Right atrium auricular region (tissue), 2 donors: ENCODE results near the gene ABL1. TPM values are rescaled to one million over a fixed set of nuclear protein-coding genes. Genes with fewer than 3 reads are reported as not detected.

ENCODE experiments used
- DNase-seq: peaks from one replicate; pipeline ENCODE4 v3.0.0-alpha.2; 2019; ENCODE audit warnings: low spot score
- H3K27ac ChIP-seq, 2 donors: fragments of 200-600 bp; sonication (generic); 1 replicate in 1 of 2; 2 replicates in 1 of 2; pipeline ENCODE4 v1.5.1; 2016 to 2019
- H3K27me3 ChIP-seq, 2 donors: fragments of 200-600 bp; sonication (generic); one replicate each; pipeline versions ENCODE4 v1.5.1 to v1.6.0; 2017 to 2019
- H3K36me3 ChIP-seq: fragments of 200-600 bp; sonication (generic); one replicate; pipeline ENCODE4 v1.5.1; 2016
- H3K4me1 ChIP-seq, 2 donors: fragments of 200-600 bp; sonication (generic); one replicate each; pipeline versions ENCODE4 v1.5.1 to v1.6.0; 2017 to 2019
- H3K4me3 ChIP-seq, 2 donors: fragments of 200-600 bp; sonication (generic); 1 replicate in 1 of 2; 2 replicates in 1 of 2; pipeline ENCODE4 v1.5.1; 2017 to 2019; ENCODE audit warnings: mild to moderate bottlenecking in 1 of 2, moderate library complexity in 1 of 2
- H3K9me3 ChIP-seq, 2 donors: fragments of 200-600 bp; sonication (generic); one replicate each; pipeline ENCODE4 v1.5.1; 2019
- CTCF ChIP-seq, 2 donors: fragments of 200-600 bp; sonication (generic); IDR thresholded peaks; one replicate each; pipeline ENCODE4 v1.5.1; 2019; ENCODE audit warnings: antibody characterized with exemption in 2 of 2
- total RNA-seq, 2 donors: library from RNA; depleted of rRNA; stranded (reverse); fragments of >200 nt; gene quantifications; one replicate each; pipeline ENCODE4 v1.1.0, GENCODE V29; 2016

The ABL1 gene
- total RNA-seq, 2 donors from 2014 or later, result 26.3 to 38.9 TPM

- Histone ChIP-seq H3K4me1 (peaks cover 0 to 59% of the 10 kb centered on the region in 2 donors), H3K27me3 (no peaks in the 10 kb centered on the region), H3K27ac (peak overlapping the region; percentile 73 to 90), H3K4me3 (no peak overlapping the region), H3K36me3 (peaks cover 48% of the 10 kb centered on the region), H3K9me3 (no peaks in the 10 kb centered on the region)
- TF ChIP-seq CTCF (IDR thresholded peaks at IDR 0.05), result no peak
- DNase-seq, result no peak
Measured at GRCh38 chr9:130873966-130874365, 38.9 kb downstream of the ABL1 start.

GRCh38 chr9:130874783-130875182 is 39.7 kb downstream of the ABL1 start:
- peak overlapping the region; percentile 73 to 90 for H3K27ac ChIP-seq
- peaks cover 0 to 51% of the 10 kb centered on the region in 2 donors for H3K4me1 ChIP-seq
- no peaks in the 10 kb centered on the region for H3K27me3 ChIP-seq
- peaks cover 56% of the 10 kb centered on the region for H3K36me3 ChIP-seq
- no peak for DNase-seq
- no peak for TF ChIP-seq CTCF (IDR thresholded peaks at IDR 0.05)
- H3K4me3 ChIP-seq, result no peak overlapping the region
- H3K9me3 ChIP-seq, result no peaks in the 10 kb centered on the region

GRCh38 chr9:130877300-130877699 is 42.2 kb downstream of the ABL1 start:
- no peaks in the 10 kb centered on the region for H3K27me3 ChIP-seq
- no peak for DNase-seq
- no peaks in the 10 kb centered on the region for H3K9me3 ChIP-seq
- peaks cover 77% of the 10 kb centered on the region for H3K36me3 ChIP-seq
- no peak overlapping the region for H3K27ac ChIP-seq
- peaks cover 0 to 25% of the 10 kb centered on the region in 2 donors for H3K4me1 ChIP-seq
- TF ChIP-seq CTCF (IDR thresholded peaks at IDR 0.05), result no peak
- H3K4me3 ChIP-seq, result no peak overlapping the region

- DNase-seq, result no peak
- no peak overlapping the region for H3K4me3 ChIP-seq
- peaks cover 77% of the 10 kb centered on the region for H3K36me3 ChIP-seq
- H3K27me3 ChIP-seq, result no peaks in the 10 kb centered on the region
- H3K9me3 ChIP-seq, result no peaks in the 10 kb centered on the region
- H3K4me1 ChIP-seq, result peaks cover 0 to 15% of the 10 kb centered on the region in 2 donors
- H3K27ac ChIP-seq, result no peak overlapping the region
- TF ChIP-seq CTCF (IDR thresholded peaks at IDR 0.05), result no peak
Measured at GRCh38 chr9:130878295-130878694, 43.2 kb downstream of the ABL1 start.

GRCh38 chr9:130879863-130880411 is 44.9 kb downstream of the ABL1 start:
- peaks cover 76% of the 10 kb centered on the region for H3K36me3 ChIP-seq
- H3K27me3 ChIP-seq, result no peaks in the 10 kb centered on the region
- no peak for DNase-seq
- H3K27ac ChIP-seq, result no peak overlapping the region
- no peaks in the 10 kb centered on the region for H3K4me1 ChIP-seq
- no peak for TF ChIP-seq CTCF (IDR thresholded peaks at IDR 0.05)
- H3K9me3 ChIP-seq, result no peaks in the 10 kb centered on the region
- H3K4me3 ChIP-seq, result no peak overlapping the region

GRCh38 chr9:130880599-130881220 is 45.7 kb downstream of the ABL1 start:
- no peak for DNase-seq

More at GRCh38 chr9:130880599-130881220, 45.7 kb downstream of the ABL1 start:
- H3K27me3 ChIP-seq, result no peaks in the 10 kb centered on the region
- TF ChIP-seq CTCF (IDR thresholded peaks at IDR 0.05), result no peak
- no peaks in the 10 kb centered on the region for H3K9me3 ChIP-seq
- H3K4me3 ChIP-seq, result no peak overlapping the region
- H3K27ac ChIP-seq, result no peak overlapping the region
- H3K4me1 ChIP-seq, result peaks cover 0 to 2% of the 10 kb centered on the region in 2 donors
- peaks cover 76% of the 10 kb centered on the region for H3K36me3 ChIP-seq
